Sigmoid colon (tissue), 4 donors: Measurements from ENCODE around the gene JPT2.

Experiments used
- CTCF ChIP-seq, 4 experiments: fragments of 450-650 bp in 3 of 4; fragments of 200-600 bp in 1 of 4; IDR thresholded peaks; one replicate each; pipeline ENCODE4 v1.5.1; 2016 to 2019; ENCODE audit warnings: antibody characterized with exemption in 4 of 4, mild to moderate bottlenecking in 3 of 4, moderate library complexity in 2 of 4
- EP300 ChIP-seq, 4 donors: sonication (generic); formaldehyde crosslinking; IDR thresholded peaks; one replicate each; pipeline ENCODE4 v1.6.1; 2017; ENCODE audit warnings: antibody characterized with exemption in 4 of 4
- POLR2AphosphoS5 ChIP-seq, 4 donors: sonication (generic); formaldehyde crosslinking; IDR thresholded peaks; one replicate each; pipeline ENCODE4 v1.6.1; 2017; ENCODE audit warnings: antibody characterized with exemption in 4 of 4

GRCh38 chr16:1709356-1709755, 31.3 kb downstream of the JPT2 start:
- TF ChIP-seq CTCF (IDR thresholded peaks at IDR 0.05): no peak
- TF ChIP-seq EP300 (IDR thresholded peaks at IDR 0.05): no peak
- TF ChIP-seq POLR2AphosphoS5 (IDR thresholded peaks at IDR 0.05): no peak
